ENCODE data around the gene LAMB1. TPM values are rescaled to one million over a fixed set of nuclear protein-coding genes. Genes with fewer than 3 reads are reported as not detected.

Gene LAMB1
- total and polyA plus RNA-seq, 2 of the 13 experiments (the other 11 are each of a cell fraction or from before 2014, with no cell fraction given) = 109 to 124 TPM

DNA sequence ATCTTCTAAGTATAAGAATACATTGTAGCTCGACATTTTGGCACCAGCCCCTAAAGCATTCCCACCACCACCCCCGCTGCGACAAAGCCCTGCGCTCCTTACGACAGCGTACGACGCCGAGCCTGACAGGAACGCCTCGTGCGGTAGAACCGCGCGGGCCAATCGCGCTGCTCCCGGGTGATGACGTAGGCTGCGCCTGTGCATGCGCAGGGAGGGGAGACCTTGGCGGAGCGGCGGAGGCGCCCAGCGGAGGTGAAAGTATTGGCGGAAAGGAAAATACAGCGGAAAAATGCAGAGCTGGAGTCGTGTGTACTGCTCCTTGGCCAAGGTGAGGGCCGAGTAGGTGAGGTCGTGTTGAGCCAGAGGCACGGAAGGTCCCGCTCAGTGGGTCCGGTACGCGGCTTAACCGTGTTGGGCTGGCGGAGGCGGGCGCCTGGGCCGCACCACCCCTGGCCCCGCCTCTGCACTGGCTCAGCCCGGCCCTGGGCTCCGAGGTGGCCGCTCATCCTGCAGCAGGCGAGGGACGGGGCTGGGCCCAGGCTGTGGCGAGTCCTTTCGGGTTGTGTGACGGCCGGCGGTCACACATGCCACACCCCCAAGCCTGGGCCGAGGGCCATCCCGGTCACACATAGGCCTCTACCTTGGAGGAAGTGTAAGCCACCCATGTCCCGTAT, 111.9 kb downstream of the LAMB1 start, which contains the start of gene DLD (continued):
- no peak for TF ChIP-seq ZBTB3 (CRISPR knock-in tag; IDR thresholded peaks at IDR 0.05; ENCODE audit: borderline replicate concordance, low read depth)
- TF ChIP-seq ZSCAN9 (CRISPR knock-in tag; IDR thresholded peaks at IDR 0.05; ENCODE audit: borderline replicate concordance) = 0 out of 2 replicates have a peak, but pooled peaks have one; percentile 40
- peak; percentile 66; the same call in 1 of the 2 replicates for TF ChIP-seq BRCA1 (CRISPR knock-in tag; IDR thresholded peaks at IDR 0.05)
- TF ChIP-seq ELF4 (CRISPR knock-in tag; IDR thresholded peaks at IDR 0.05; ENCODE audit: borderline replicate concordance) = no peak
- no peak for TF ChIP-seq NR3C1 (CRISPR knock-in tag; IDR thresholded peaks at IDR 0.05)
- TF ChIP-seq RFX5 (IDR thresholded peaks at IDR 0.05; ENCODE audit: low read depth, low read length) = peak; percentile 73
- TF ChIP-seq ZNF484 (CRISPR knock-in tag; IDR thresholded peaks at IDR 0.05; ENCODE audit: borderline replicate concordance, low read depth) = no peak
- TF ChIP-seq SRSF1 (optimal IDR thresholded peaks at IDR 0.05; ENCODE audit: low read depth, low read length) = peak; percentile 65
- no peak; the same call in 1 of the 2 replicates for TF ChIP-seq SP5 (CRISPR knock-in tag; IDR thresholded peaks at IDR 0.05; ENCODE audit: borderline replicate concordance, low read depth)
- no peak for TF ChIP-seq ZNF564 (CRISPR knock-in tag; IDR thresholded peaks at IDR 0.05)
- peak; percentile 85 for TF ChIP-seq KLF6 (CRISPR knock-in tag; IDR thresholded peaks at IDR 0.05)
- TF ChIP-seq XBP1 (CRISPR knock-in tag; IDR thresholded peaks at IDR 0.05) = no peak
- TF ChIP-seq JUN (CRISPR knock-in tag; IDR thresholded peaks at IDR 0.05) = no peak
- TF ChIP-seq, protein P1, sequence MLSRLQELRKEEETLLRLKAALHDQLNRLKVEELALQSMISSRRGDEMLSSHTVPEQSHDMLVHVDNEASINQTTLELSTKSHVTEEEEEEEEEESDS (CRISPR knock-in tag; IDR thresholded peaks at IDR 0.05; ENCODE audit: borderline replicate concordance) = peak; percentile 80; the same call in 1 of the 2 replicates
- TF ChIP-seq TARDBP (CRISPR knock-in tag; IDR thresholded peaks at IDR 0.05) = peak; percentile 72
- TF ChIP-seq, protein P2, sequence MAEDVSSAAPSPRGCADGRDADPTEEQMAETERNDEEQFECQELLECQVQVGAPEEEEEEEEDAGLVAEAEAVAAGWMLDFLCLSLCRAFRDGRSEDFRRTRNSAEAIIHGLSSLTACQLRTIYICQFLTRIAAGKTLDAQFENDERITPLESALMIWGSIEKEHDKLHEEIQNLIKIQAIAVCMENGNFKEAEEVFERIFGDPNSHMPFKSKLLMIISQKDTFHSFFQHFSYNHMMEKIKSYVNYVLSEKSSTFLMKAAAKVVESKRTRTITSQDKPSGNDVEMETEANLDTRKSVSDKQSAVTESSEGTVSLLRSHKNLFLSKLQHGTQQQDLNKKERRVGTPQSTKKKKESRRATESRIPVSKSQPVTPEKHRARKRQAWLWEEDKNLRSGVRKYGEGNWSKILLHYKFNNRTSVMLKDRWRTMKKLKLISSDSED (CRISPR knock-in tag; IDR thresholded peaks at IDR 0.05) = no peak
- TF ChIP-seq HHEX (CRISPR knock-in tag; IDR thresholded peaks at IDR 0.05) = no peak
- TF ChIP-seq KLF12 (CRISPR knock-in tag; IDR thresholded peaks at IDR 0.05; ENCODE audit: borderline replicate concordance) = no peak; the same call in 1 of the 2 replicates
- TF ChIP-seq, protein P3, sequence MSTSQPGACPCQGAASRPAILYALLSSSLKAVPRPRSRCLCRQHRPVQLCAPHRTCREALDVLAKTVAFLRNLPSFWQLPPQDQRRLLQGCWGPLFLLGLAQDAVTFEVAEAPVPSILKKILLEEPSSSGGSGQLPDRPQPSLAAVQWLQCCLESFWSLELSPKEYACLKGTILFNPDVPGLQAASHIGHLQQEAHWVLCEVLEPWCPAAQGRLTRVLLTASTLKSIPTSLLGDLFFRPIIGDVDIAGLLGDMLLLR (CRISPR knock-in tag; IDR thresholded peaks at IDR 0.05) = peak; percentile 75; the same call in 1 of the 2 replicates
- TF ChIP-seq ZNF660 (CRISPR knock-in tag; IDR thresholded peaks at IDR 0.05; ENCODE audit: borderline replicate concordance, low read depth) = no peak
- peak; percentile 59; the same call in 1 of the 2 replicates for TF ChIP-seq PITX1 (CRISPR knock-in tag; IDR thresholded peaks at IDR 0.05)
- TF ChIP-seq, protein P4, sequence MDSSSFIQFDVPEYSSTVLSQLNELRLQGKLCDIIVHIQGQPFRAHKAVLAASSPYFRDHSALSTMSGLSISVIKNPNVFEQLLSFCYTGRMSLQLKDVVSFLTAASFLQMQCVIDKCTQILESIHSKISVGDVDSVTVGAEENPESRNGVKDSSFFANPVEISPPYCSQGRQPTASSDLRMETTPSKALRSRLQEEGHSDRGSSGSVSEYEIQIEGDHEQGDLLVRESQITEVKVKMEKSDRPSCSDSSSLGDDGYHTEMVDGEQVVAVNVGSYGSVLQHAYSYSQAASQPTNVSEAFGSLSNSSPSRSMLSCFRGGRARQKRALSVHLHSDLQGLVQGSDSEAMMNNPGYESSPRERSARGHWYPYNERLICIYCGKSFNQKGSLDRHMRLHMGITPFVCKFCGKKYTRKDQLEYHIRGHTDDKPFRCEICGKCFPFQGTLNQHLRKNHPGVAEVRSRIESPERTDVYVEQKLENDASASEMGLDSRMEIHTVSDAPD (CRISPR knock-in tag; IDR thresholded peaks at IDR 0.05) = peak; percentile 39; the same call in 1 of the 2 replicates
- TF ChIP-seq TEAD2 (CRISPR knock-in tag; IDR thresholded peaks at IDR 0.05) = 0 out of 2 replicates have a peak, but pooled peaks have one; percentile 23
- no peak for TF ChIP-seq BCL6 (CRISPR knock-in tag; IDR thresholded peaks at IDR 0.05)
- 0 out of 2 replicates have a peak, but pooled peaks have one; percentile 72 for TF ChIP-seq ZNF713 (CRISPR knock-in tag; IDR thresholded peaks at IDR 0.05)
- TF ChIP-seq ZNF883 (CRISPR knock-in tag; IDR thresholded peaks at IDR 0.05; ENCODE audit: not compliant biosample characterization) = peak; percentile 64
- TF ChIP-seq, protein P5, sequence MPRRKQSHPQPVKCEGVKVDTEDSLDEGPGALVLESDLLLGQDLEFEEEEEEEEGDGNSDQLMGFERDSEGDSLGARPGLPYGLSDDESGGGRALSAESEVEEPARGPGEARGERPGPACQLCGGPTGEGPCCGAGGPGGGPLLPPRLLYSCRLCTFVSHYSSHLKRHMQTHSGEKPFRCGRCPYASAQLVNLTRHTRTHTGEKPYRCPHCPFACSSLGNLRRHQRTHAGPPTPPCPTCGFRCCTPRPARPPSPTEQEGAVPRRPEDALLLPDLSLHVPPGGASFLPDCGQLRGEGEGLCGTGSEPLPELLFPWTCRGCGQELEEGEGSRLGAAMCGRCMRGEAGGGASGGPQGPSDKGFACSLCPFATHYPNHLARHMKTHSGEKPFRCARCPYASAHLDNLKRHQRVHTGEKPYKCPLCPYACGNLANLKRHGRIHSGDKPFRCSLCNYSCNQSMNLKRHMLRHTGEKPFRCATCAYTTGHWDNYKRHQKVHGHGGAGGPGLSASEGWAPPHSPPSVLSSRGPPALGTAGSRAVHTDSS (CRISPR knock-in tag; conservative IDR thresholded peaks at IDR 0.05) = no peak

Data from HepG2 (cell line).